Type B pancreatic cell (in vitro differentiated cells): ENCODE data around the gene MICALL2. TPM values are rescaled to one million over a fixed set of nuclear protein-coding genes. Genes with fewer than 3 reads are reported as not detected.

ENCODE experiments used
- DNase-seq: peaks from one replicate; pipeline ENCODE4 v3.0.0; 2021; ENCODE audit warnings: mixed read lengths; ENCODE audit not compliant: unreplicated experiment; ENCODE audit errors: extremely low spot score
- H3K27ac Mint-ChIP-seq: 2 replicates; pipeline ENCODE4 v1.8.0; 2021; ENCODE audit warnings: mild to moderate bottlenecking, mixed read lengths
- H3K27me3 Mint-ChIP-seq: 2 replicates; pipeline ENCODE4 v1.8.0; 2021; ENCODE audit warnings: mixed read lengths
- H3K36me3 Mint-ChIP-seq: 2 replicates; pipeline ENCODE4 v1.8.0; 2021; ENCODE audit warnings: mixed read lengths
- H3K4me1 Mint-ChIP-seq: one replicate; pipeline ENCODE4 v1.8.0; 2021; ENCODE audit warnings: mixed read lengths; ENCODE audit not compliant: unreplicated experiment
- H3K4me3 Mint-ChIP-seq: 2 replicates; pipeline ENCODE4 v1.8.0; 2021; ENCODE audit warnings: mild to moderate bottlenecking, mixed read lengths
- H3K9me3 Mint-ChIP-seq: 2 replicates; pipeline ENCODE4 v1.8.0; 2021; ENCODE audit warnings: mixed read lengths
- CTCF ChIP-seq: fragments of 200-600 bp; sonication (generic); conservative IDR thresholded peaks from 2 replicates; pipeline ENCODE4 v1.5.0; 2021; ENCODE audit warnings: antibody characterized with exemption, mild to moderate bottlenecking
- total RNA-seq: library from RNA; stranded (reverse); gene quantifications from 2 replicates; pipeline ENCODE4 v1.2.1, GENCODE V29; 2021; ENCODE audit warnings: low replicate concordance

MICALL2 gene
- total RNA-seq, 1 donor from 2014 or later, result 12.3 TPM

GRCh38 chr7:1404460-1404809 lies 54.8 kb downstream of the MICALL2 start:
- H3K4me1 Mint-ChIP-seq, result peaks cover 8% of the 10 kb centered on the region
- DNase-seq, result no peak
- no peaks in the 10 kb centered on the region for H3K9me3 Mint-ChIP-seq
- TF ChIP-seq CTCF, result no peak
- peaks cover 75% of the 10 kb centered on the region for H3K27me3 Mint-ChIP-seq
- H3K27ac Mint-ChIP-seq, result no peak overlapping the region
- no peaks in the 10 kb centered on the region for H3K36me3 Mint-ChIP-seq
- H3K4me3 Mint-ChIP-seq, result peak overlapping the region; percentile 57

- Mint-ChIP-seq H3K27me3 (peaks cover 77% of the 10 kb centered on the region), H3K9me3 (no peaks in the 10 kb centered on the region), H3K4me1 (peaks cover 8% of the 10 kb centered on the region), H3K4me3 (peak overlapping the region; percentile 57), H3K36me3 (no peaks in the 10 kb centered on the region), H3K27ac (no peak overlapping the region)
- DNase-seq, result no peak
- TF ChIP-seq CTCF, result peak; percentile 18
Observed at GRCh38 chr7:1403638-1404459, 55.4 kb downstream of the MICALL2 start.

GRCh38 chr7:1402791-1403637 lies 56.3 kb downstream of the MICALL2 start:
- TF ChIP-seq CTCF, result no peak

GRCh38 chr7:1402110-1402790 lies 57.0 kb downstream of the MICALL2 start:
- no peak overlapping the region for H3K27ac Mint-ChIP-seq

More at GRCh38 chr7:1402791-1403637, 56.3 kb downstream of the MICALL2 start:
- Mint-ChIP-seq H3K9me3 (no peaks in the 10 kb centered on the region), H3K27ac (no peak overlapping the region), H3K36me3 (no peaks in the 10 kb centered on the region), H3K4me1 (peaks cover 8% of the 10 kb centered on the region), H3K4me3 (no peak overlapping the region), H3K27me3 (peaks cover 80% of the 10 kb centered on the region)
- DNase-seq, result no peak

More at GRCh38 chr7:1402110-1402790, 57.0 kb downstream of the MICALL2 start:
- no peak for TF ChIP-seq CTCF
- Mint-ChIP-seq H3K27me3 (peaks cover 83% of the 10 kb centered on the region), H3K36me3 (no peaks in the 10 kb centered on the region), H3K9me3 (no peaks in the 10 kb centered on the region), H3K4me1 (peaks cover 8% of the 10 kb centered on the region), H3K4me3 (no peak overlapping the region)
- DNase-seq, result no peak
